HG02981 (cell line): ENCODE measurements around the gene PRPF18.

Experiments
- ATAC-seq: cut with Tn5 transposase; IDR thresholded peaks from one replicate; pipeline ENCODE4 v1.9.1; 2021; ENCODE audit warnings: mild to moderate bottlenecking, moderate library complexity; ENCODE audit not compliant: unreplicated experiment

The PRPF18 gene

GRCh38 chr10:13597909-13598308, 11.1 kb downstream of the PRPF18 start:
- ATAC-seq, result no peak

- no peak for ATAC-seq
Measured at GRCh38 chr10:13604357-13605040, 17.7 kb downstream of the PRPF18 start.

- ATAC-seq, result no peak
Measured at GRCh38 chr10:13608246-13608853, 21.6 kb downstream of the PRPF18 start.

- ATAC-seq, result no peak
Measured at GRCh38 chr10:13612654-13613373, 26.0 kb downstream of the PRPF18 start.

GRCh38 chr10:13613519-13613918, 26.8 kb downstream of the PRPF18 start:
- no peak for ATAC-seq

GRCh38 chr10:13614530-13615332, 28.0 kb downstream of the PRPF18 start:
- no peak for ATAC-seq

GRCh38 chr10:13615650-13616300, 29.0 kb downstream of the PRPF18 start:
- ATAC-seq, result no peak

- no peak for ATAC-seq
Measured at GRCh38 chr10:13617116-13617515, 30.4 kb downstream of the PRPF18 start.

- ATAC-seq, result no peak
Measured at GRCh38 chr10:13621931-13622330, 35.2 kb downstream of the PRPF18 start.

GRCh38 chr10:13624630-13625029, 37.9 kb downstream of the PRPF18 start:
- ATAC-seq, result no peak

- no peak for ATAC-seq
Measured at GRCh38 chr10:13627459-13628310, 40.9 kb downstream of the PRPF18 start.

- ATAC-seq, result no peak
Measured at GRCh38 chr10:13628661-13629060, 41.9 kb downstream of the PRPF18 start.

- ATAC-seq, result no peak
Measured at GRCh38 chr10:13629116-13629515, 42.4 kb downstream of the PRPF18 start.

GRCh38 chr10:13630231-13630630, 43.5 kb downstream of the PRPF18 start:
- no peak for ATAC-seq

GRCh38 chr10:13631594-13631993, 44.8 kb downstream of the PRPF18 start:
- ATAC-seq, result no peak

GRCh38 chr10:13632440-13632839, 45.7 kb downstream of the PRPF18 start:
- no peak for ATAC-seq

GRCh38 chr10:13632884-13633440, 46.2 kb downstream of the PRPF18 start:
- ATAC-seq, result no peak

- no peak for ATAC-seq
Measured at GRCh38 chr10:13633689-13634088, 46.9 kb downstream of the PRPF18 start.

- ATAC-seq, result no peak
Measured at GRCh38 chr10:13634207-13634606, 47.4 kb downstream of the PRPF18 start.

- ATAC-seq, result no peak
Measured at GRCh38 chr10:13636776-13637175, 50.0 kb downstream of the PRPF18 start.
